ENCODE results near the gene ZNF439.

- TF ChIP-seq CTCF (IDR thresholded peaks at IDR 0.05) (no peak), EZH2phosphoT487 (IDR thresholded peaks at IDR 0.05) (no peak), EZH2 (IDR thresholded peaks at IDR 0.05) (no peak)
These were observed 38.7 kb downstream of the ZNF439 start for GRCh38 chr19:11887234-11887610.
